Pancreas (tissue), 10 donors: ENCODE results near the gene PPP2R5E. TPM values are rescaled to one million over a fixed set of nuclear protein-coding genes. Genes with fewer than 3 reads are reported as not detected.

Source experiments
- ATAC-seq, 4 donors: fragments of 200-7000 bp; cut with Tn5 transposase; one replicate each; pipeline versions ENCODE4 v1.8.0 to v1.9.1; 2020; ENCODE audit warnings: mild to moderate bottlenecking in 4 of 4, moderate library complexity in 4 of 4
- DNase-seq, 6 donors: peaks; one replicate each; pipeline ENCODE4 v3.0.0-alpha.2; 2020
- FAIRE-seq: peaks from 2 replicates; lab custom pipeline; 2012; peaks lifted over from hg19 to GRCh38; lab: Jason Lieb, UNC
- H3K27ac ChIP-seq, 4 donors: fragments of 200-600 bp; sonication (generic); 1 replicate in 3 of 4; 2 replicates in 1 of 4; pipeline versions ENCODE4 v1.5.0 to v1.8.0; 2020
- H3K27me3 ChIP-seq, 4 donors: fragments of 200-600 bp; one replicate each; pipeline ENCODE4 v1.8.0; 2021
- H3K36me3 ChIP-seq, 3 donors: fragments of 200-600 bp; sonication (generic) in 1 of 3; one replicate each; pipeline versions ENCODE4 v1.5.0 to v1.8.0; 2020 to 2021
- H3K4me1 ChIP-seq, 3 donors: fragments of 200-600 bp; one replicate each; pipeline ENCODE4 v1.8.0; 2021
- H3K4me3 ChIP-seq, 4 donors: fragments of 200-600 bp; sonication (generic) in 2 of 4; one replicate each; pipeline versions ENCODE4 v1.5.0 to v1.8.0; 2020 to 2021
- H3K9me3 ChIP-seq, 4 donors: fragments of 200-600 bp; one replicate each; pipeline ENCODE4 v1.8.0; 2021
- WGBS, 2 donors: extraction: QIAGEN DNeasy Blood & Tissue Kit; methylation state at CpG; one replicate each; pipeline ENCODE4 v1.1.7; 2013; 5-methylcytosine and 5-hydroxymethylcytosine counted together
- intact Hi-C, 3 donors: fragments of 100-400 bp; cut with DNase I; formaldehyde crosslinking; loops; one replicate each; pipeline versions ENCODE4 v1.11.1 to v1.14.2; 2022
- polyA plus RNA-seq, 2 donors: library from polyadenylated mRNA; stranded (reverse); fragments of 200-250 nt; gene quantifications; one replicate each; pipeline ENCODE4 v1.2.3, GENCODE V29; 2013
- total RNA-seq, 6 donors: library from RNA; stranded (reverse); fragmentation: NEBNext Ultra II Directional in 4 of 6; extraction: Animal tissue kit (Norgen Biotek cat#: 25700) in 4 of 6; gene quantifications; one replicate each; pipeline versions ENCODE4 v1.2.1 to v1.2.4, GENCODE V29; 2021 to 2023
- TF ChIP-seq, protein P1 (sequence below), 4 donors: fragments of 200-600 bp; sonication (generic) in 3 of 4; IDR thresholded peaks; one replicate each; pipeline versions ENCODE4 v1.5.0 to v1.8.0; 2021; ENCODE audit warnings: antibody characterized with exemption in 4 of 4
- donor health status: healthy with polysubstance abuse.
- donor health status: DM: no; HTN: no; CAD: no; lungs with moderate emphysema.
- donor health status: DM: no; HTN: no; CAD: no.
- donor health status: control.
- donor health status: control.
- donor health status: Bipolar disorder and iron deficiency.
- donor health status: DM: yes; HTN: yes; CAD: no.
- donor health status: DM: no; HTN: no; CAD: no.
- donor health status: DM: no; HTN: no; CAD: no.
- donor health status: DM: yes; HTN: yes; CAD: no.

The PPP2R5E gene
- total and polyA plus RNA-seq, 8 donors: 3.6 to 25.6 (median 15.0) TPM

DNA sequence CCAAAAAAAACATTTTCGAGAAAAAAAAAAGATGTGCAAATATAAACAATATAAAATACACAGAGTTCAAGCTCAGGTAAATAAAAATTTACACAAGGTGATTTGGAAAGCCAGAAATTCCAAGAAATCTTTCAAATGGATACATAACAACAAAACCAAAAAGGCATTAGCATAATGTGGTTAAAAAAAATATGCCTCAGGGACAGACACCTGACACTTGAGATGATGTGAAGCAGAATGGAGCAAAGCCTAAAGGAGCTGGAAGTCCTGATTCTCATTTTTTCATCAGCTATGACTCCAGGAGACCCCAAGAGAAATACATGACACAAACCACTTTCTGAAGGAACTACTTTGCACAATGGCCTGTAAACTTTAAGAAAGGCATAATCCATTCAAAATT lies 98.6 kb downstream of the PPP2R5E start:
- intact Hi-C loops: no loop called here
- TF ChIP-seq, protein P1, sequence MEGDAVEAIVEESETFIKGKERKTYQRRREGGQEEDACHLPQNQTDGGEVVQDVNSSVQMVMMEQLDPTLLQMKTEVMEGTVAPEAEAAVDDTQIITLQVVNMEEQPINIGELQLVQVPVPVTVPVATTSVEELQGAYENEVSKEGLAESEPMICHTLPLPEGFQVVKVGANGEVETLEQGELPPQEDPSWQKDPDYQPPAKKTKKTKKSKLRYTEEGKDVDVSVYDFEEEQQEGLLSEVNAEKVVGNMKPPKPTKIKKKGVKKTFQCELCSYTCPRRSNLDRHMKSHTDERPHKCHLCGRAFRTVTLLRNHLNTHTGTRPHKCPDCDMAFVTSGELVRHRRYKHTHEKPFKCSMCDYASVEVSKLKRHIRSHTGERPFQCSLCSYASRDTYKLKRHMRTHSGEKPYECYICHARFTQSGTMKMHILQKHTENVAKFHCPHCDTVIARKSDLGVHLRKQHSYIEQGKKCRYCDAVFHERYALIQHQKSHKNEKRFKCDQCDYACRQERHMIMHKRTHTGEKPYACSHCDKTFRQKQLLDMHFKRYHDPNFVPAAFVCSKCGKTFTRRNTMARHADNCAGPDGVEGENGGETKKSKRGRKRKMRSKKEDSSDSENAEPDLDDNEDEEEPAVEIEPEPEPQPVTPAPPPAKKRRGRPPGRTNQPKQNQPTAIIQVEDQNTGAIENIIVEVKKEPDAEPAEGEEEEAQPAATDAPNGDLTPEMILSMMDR (IDR thresholded peaks at IDR 0.05): no peak
- ATAC-seq: no peak
- no peaks in the 10 kb centered on the region for H3K4me1 ChIP-seq
- WGBS, 2 donors: 35 to 41% methylated on average over 1 of the region's 1 CpG
- H3K9me3 ChIP-seq: no peaks in the 10 kb centered on the region
- FAIRE-seq: no peak
- DNase-seq: no peak
- H3K27me3 ChIP-seq: no peaks in the 10 kb centered on the region
- H3K27ac ChIP-seq: no peak overlapping the region
- H3K4me3 ChIP-seq: no peak overlapping the region
- no peaks in the 10 kb centered on the region for H3K36me3 ChIP-seq

DNA sequence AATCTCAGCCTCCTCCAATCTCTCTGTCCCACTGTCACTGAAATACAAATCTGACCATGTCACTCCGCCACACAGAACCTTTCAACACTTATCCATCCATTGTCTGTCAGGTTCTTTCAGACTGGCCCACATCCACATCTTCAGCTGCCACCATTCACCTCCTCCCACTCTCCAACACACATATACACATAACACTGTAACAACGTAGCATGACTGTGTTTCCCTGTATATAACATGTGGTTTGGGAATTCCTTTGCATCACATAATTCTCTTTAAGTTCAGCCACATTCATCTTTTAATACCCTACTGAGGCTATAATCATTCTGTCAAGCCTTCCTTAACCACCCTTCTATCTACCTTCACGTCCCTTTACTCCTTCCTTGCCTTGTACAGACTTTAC lies 99.2 kb downstream of the PPP2R5E start:
- TF ChIP-seq, protein P1 (IDR thresholded peaks at IDR 0.05): no peak
- FAIRE-seq (no peak), DNase-seq (no peak), ATAC-seq (no peak)
- Histone ChIP-seq H3K27ac (no peak overlapping the region), H3K4me3 (no peak overlapping the region), H3K36me3 (no peaks in the 10 kb centered on the region), H3K4me1 (peaks cover 0 to 2% (median under 1%) of the 10 kb centered on the region in 3 donors), H3K9me3 (no peaks in the 10 kb centered on the region), H3K27me3 (no peaks in the 10 kb centered on the region)
- 87 to 95% methylated on average over 3 of the region's 3 CpGs for WGBS, 2 donors
- intact Hi-C loops: no loop called here

DNA sequence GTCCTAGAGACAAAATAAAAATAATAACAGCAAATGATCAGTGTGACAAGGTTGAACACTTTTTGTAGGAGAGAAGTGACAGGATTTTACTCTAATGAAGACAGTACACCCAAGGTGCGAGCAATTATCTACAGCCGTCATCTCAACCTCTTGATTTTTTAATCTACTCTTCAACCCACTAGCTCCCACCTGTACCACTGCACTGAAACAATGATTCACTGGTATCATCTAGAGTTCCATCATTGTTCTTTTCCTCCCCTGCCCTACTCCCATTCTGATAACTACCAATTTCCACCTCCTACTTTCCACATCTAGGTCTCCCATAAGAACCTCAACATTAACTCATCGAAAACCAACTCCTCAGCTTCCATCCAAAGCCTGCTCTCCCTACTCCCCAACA lies 99.8 kb downstream of the PPP2R5E start:
- peaks cover 1 to 8% (median 7%) of the 10 kb centered on the region in 3 donors for H3K4me1 ChIP-seq
- WGBS, 2 donors: 96 to 98% methylated on average over 3 of the region's 3 CpGs
- intact Hi-C loops: no loop called here
- no peaks in the 10 kb centered on the region for H3K9me3 ChIP-seq
- DNase-seq (no peak), ATAC-seq (no peak), FAIRE-seq (no peak)
- no peaks in the 10 kb centered on the region for H3K27me3 ChIP-seq
- H3K4me3 ChIP-seq: no peak overlapping the region
- no peak overlapping the region for H3K27ac ChIP-seq
- no peaks in the 10 kb centered on the region for H3K36me3 ChIP-seq
- TF ChIP-seq, protein P1 (IDR thresholded peaks at IDR 0.05): no peak

DNA sequence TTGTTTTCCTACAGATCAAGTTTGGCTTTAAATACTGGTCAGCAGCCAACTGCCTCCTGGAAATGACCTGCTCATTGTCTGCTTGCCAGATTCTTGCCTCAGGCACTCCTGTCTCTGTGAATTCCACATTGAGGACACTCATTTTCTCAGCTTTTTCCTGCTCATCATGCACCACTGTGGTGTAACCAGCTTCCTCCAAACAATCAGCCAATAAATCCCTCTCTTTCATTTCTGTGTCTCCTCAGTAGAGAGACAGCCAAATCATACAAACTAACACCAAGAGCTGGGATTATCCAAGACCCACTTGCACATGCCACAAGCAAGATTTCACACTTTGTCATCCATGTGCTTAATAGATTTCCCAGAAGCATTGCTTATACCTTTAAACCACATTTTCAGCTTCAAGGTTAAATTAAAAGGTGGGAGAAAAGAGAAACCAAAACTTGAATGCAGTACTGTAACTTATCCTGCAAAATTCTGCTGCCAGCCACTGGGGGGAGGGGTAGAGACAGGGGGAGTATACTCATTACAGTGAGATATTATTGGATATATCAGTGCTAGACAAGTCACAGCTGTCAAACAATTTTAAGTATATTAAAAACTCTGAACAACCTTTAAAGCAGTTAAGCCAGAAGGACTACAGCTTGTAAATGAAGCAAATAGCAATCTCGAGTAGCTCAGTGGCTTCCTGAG lies 105.0 kb downstream of the PPP2R5E start:
- H3K9me3 ChIP-seq: no peaks in the 10 kb centered on the region
- no peak overlapping the region for H3K4me3 ChIP-seq
- no peaks in the 10 kb centered on the region for H3K36me3 ChIP-seq
- FAIRE-seq (no peak), ATAC-seq (peak; percentile 62 to 81 (median 78)), DNase-seq (peak in 5 of 6 donors; percentile 50 to 80 (median 78))
- H3K27ac ChIP-seq: peak overlapping the region in 3 of 4 donors; percentile 30 to 82 (median 78)
- intact Hi-C loops: no loop called here
- H3K27me3 ChIP-seq: no peaks in the 10 kb centered on the region
- TF ChIP-seq, protein P1 (IDR thresholded peaks at IDR 0.05): no peak
- peaks cover 31 to 41% (median 35%) of the 10 kb centered on the region in 3 donors for H3K4me1 ChIP-seq
- 40 to 42% methylated on average over 1 of the region's 1 CpG for WGBS, 2 donors
